Fibroblast of skin of scalp (primary cell): ENCODE measurements around the gene WDR45B.
A peak's percentile ranks its signal among the peaks of the same experiment; 100 is the strongest.
"Not testable (repeated sequence)": the region's sequence is repeated elsewhere in the genome, so short reads cannot be mapped to it uniquely, and the experiment has no call there.

Experiments used
- DNase-seq: peaks from one replicate; pipeline ENCODE4 v3.0.0-alpha.2; 2013

The WDR45B gene

GRCh38 chr17:82655523-82655922, 7.3 kb upstream of the WDR45B start:
- DNase-seq = no peak

- no peak for DNase-seq
Measured at GRCh38 chr17:82655038-82655479, 6.8 kb upstream of the WDR45B start.

GRCh38 chr17:82654611-82655010, 6.4 kb upstream of the WDR45B start:
- not testable (repeated sequence) for DNase-seq

GRCh38 chr17:82653651-82654528, 5.6 kb upstream of the WDR45B start:
- DNase-seq = no peak

- DNase-seq = no peak
Measured at GRCh38 chr17:82650723-82651122, 2.5 kb upstream of the WDR45B start.

- DNase-seq = no peak
Measured at GRCh38 chr17:82649501-82650261, 1.4 kb upstream of the WDR45B start.

GRCh38 chr17:82648742-82649331, 593 bp upstream of the WDR45B start:
- no peak for DNase-seq

GRCh38 chr17:82647593-82648164, 565 bp downstream of the WDR45B start:
- DNase-seq = peak; percentile 13

GRCh38 chr17:82645516-82645915, 2.7 kb downstream of the WDR45B start:
- DNase-seq = peak; percentile 15

- no peak for DNase-seq
Measured at GRCh38 chr17:82644148-82644547, 4.1 kb downstream of the WDR45B start.

GRCh38 chr17:82642022-82642421, 6.2 kb downstream of the WDR45B start:
- DNase-seq = no peak

- DNase-seq = no peak
Measured at GRCh38 chr17:82640036-82640435, 8.2 kb downstream of the WDR45B start.

- DNase-seq = no peak
Measured at GRCh38 chr17:82639628-82640027, 8.6 kb downstream of the WDR45B start.

GRCh38 chr17:82638183-82638773, 10.0 kb downstream of the WDR45B start:
- DNase-seq = no peak

- no peak for DNase-seq
Measured at GRCh38 chr17:82636626-82637598, 11.3 kb downstream of the WDR45B start.

- DNase-seq = no peak
Measured at GRCh38 chr17:82633343-82633742, 14.9 kb downstream of the WDR45B start.

GRCh38 chr17:82632451-82632850, 15.8 kb downstream of the WDR45B start:
- DNase-seq = no peak

GRCh38 chr17:82631544-82631943, 16.7 kb downstream of the WDR45B start:
- DNase-seq = no peak

GRCh38 chr17:82630212-82630611, 18.0 kb downstream of the WDR45B start:
- DNase-seq = no peak

GRCh38 chr17:82629748-82630147, 18.5 kb downstream of the WDR45B start:
- DNase-seq = no peak

- no peak for DNase-seq
Measured at GRCh38 chr17:82627405-82627804, 20.8 kb downstream of the WDR45B start.
